ENCODE measurements around the gene FUT1.
A peak's percentile ranks its signal among the peaks of the same experiment; 100 is the strongest.
"Not testable (repeated sequence)": the region's sequence is repeated elsewhere in the genome, so short reads cannot be mapped to it uniquely, and the experiment has no call there.

Gene FUT1

DNA sequence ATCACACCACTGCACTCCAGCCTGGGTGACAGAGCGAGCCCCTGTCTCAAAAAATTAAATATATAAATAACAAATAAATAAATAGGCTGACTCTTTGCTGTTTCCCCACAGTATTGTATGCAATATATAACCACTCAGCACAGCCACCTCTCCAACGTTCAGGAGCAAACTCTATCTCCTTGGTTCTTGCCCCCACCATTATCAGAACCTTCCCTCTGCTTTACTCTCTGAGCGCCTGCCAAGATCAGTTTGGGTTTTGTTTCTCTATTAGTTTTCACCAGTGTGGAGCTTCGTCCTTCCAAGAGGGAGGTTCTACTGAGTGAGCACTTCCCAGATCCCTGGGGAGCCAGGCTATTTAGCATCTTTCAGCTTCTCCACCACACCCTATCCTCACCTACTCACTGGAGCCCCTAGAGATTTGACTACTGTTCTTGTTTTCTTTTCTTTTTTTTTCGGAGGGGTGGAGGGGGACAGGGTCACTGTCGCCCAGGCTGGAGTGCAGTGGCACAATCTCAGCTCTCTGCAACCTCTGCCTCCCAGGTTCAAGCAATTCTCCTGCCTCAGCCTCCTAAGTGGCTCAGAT is 15.8 kb upstream of the FUT1 start:
- DNase-seq = not testable (repeated sequence)

DNA sequence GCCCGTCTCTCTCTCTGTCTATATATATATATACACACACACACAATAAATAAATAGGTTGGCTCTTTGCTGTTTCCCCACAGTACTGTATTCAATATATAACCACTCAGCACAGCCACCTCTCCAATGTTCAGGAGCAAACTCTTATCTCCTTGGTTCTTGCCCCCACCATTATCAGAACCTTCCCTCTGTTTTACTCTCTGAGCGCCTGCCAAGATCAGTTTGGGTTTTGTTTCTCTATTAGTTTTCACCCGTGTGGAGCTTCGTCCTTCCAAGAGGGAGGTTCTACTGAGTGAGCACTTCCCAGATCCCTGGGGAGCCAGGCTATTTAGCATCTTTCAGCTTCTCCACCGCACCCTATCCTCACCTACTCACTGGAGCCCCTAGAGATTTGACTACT is 13.4 kb upstream of the FUT1 start:
- DNase-seq = not testable (repeated sequence)

DNA sequence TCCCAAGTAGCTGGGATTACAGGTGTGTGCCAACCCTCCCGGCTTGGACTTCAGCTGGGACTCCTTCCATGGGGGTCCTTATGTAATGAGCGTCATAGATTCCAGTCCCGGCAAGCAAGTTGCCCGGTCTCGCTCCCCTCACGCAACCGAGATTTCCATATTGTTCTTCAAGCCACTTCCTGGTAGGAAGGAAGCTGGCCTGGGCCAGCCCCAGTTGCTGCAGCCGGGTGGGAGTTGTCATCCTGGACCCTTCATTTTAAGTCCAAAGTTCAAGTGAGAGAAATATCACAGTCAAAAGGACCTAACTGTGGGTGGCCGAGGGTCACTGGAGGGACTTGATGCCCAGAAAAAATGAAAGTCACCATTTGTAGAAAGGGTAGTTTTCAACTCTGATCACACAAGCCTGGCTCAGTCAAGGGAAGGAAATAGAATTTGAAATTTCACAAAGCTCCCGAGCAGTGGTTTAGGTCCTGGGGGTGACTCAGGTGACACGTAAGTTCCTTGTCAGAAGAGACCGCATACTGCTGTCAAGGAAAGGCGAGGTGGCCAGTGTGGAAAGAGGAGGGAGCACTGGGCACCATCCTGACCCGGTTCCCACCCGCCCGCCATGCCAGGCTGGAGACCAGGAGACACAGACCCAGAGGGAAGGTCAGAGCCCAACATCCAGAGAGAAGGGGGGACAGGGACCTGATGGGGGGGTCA is 8.2 kb upstream of the FUT1 start:
- DNase-seq = no peak

DNA sequence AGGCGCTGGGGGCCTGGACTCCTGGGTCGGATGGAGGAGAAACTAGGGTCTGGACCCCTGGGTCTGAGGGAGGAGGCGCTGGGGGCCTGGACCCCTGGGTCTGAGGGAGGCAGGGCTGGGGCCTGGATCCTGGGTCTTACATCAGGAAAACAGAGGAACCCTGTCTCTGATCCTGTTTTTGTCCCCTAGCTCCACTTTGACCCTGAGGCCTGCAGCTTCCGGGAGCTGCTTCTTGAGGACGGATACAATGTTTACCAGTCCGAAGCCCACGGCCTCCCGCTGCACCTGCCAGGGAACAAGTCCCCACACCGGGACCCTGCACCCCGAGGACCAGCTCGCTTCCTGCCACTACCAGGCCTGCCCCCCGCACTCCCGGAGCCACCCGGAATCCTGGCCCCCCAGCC is 5.3 kb upstream of the FUT1 start:
- no peak for DNase-seq

DNA sequence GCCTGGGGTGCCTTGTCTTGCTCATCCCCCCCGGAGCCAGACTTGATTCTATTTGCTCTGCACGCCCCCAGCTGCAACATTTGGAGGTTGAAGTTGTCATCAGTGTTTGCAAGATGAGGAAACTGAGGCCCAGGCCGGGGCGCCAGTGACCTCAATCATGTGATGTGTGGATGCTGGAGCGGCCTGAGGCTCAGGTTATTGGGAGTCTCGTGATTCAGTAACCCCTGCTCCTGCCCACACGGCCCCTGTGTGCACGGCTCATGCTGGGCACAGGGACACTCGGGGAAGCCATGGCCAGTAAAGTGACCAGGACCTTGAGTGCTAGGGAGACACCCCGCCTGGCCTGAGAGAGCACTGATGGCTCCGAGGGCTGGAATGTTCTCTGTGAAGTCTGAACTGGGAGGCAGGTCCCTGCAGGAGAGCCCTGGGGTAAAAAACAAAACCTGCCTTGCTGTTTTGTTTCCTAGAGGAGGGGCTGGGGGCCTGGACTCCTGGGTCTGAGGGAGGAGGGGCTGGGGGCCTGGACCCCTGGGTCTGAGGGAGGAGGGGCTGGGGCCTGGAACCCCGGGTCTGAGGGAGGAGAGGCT is 4.7 kb upstream of the FUT1 start:
- no peak for DNase-seq

DNA sequence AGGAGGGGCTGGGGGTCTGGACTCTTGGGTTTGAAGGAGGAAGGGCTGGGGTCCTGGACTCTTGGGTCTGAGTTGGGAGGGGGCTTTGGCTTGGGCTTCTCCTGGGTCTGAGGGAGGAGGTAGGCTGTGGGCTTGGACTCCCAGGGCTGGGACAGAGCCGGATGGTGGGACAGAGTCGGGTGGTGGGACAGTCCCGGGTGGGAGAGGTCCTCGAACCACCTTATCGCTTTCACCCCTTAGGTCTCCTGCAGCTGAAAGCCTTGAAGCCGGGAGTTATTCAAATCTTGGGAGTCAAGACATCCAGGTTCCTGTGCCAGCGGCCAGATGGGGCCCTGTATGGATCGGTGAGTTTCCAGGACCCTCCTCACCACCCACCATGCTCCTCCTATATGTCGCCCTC is 4.2 kb upstream of the FUT1 start:
- DNase-seq = no peak

DNA sequence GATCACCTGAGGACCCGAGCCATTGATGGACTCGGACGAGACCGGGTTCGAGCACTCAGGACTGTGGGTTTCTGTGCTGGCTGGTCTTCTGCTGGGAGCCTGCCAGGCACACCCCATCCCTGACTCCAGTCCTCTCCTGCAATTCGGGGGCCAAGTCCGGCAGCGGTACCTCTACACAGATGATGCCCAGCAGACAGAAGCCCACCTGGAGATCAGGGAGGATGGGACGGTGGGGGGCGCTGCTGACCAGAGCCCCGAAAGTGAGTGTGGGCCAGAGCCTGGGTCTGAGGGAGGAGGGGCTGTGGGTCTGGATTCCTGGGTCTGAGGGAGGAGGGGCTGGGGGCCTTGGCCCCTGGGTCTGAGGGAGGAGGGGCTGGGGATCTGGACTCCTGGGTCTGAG is 3.8 kb upstream of the FUT1 start:
- DNase-seq = no peak

DNA sequence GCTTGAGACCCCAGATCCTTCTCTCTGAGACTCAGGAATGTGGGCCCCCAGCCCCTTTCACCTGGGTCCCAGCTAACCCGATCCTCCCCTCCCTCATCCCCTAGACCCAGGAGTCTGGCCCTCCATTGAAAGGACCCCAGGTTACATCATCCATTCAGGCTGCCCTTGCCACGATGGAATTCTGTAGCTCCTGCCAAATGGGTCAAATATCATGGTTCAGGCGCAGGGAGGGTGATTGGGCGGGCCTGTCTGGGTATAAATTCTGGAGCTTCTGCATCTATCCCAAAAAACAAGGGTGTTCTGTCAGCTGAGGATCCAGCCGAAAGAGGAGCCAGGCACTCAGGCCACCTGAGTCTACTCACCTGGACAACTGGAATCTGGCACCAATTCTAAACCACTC is 3.3 kb upstream of the FUT1 start:
- no peak for DNase-seq

DNA sequence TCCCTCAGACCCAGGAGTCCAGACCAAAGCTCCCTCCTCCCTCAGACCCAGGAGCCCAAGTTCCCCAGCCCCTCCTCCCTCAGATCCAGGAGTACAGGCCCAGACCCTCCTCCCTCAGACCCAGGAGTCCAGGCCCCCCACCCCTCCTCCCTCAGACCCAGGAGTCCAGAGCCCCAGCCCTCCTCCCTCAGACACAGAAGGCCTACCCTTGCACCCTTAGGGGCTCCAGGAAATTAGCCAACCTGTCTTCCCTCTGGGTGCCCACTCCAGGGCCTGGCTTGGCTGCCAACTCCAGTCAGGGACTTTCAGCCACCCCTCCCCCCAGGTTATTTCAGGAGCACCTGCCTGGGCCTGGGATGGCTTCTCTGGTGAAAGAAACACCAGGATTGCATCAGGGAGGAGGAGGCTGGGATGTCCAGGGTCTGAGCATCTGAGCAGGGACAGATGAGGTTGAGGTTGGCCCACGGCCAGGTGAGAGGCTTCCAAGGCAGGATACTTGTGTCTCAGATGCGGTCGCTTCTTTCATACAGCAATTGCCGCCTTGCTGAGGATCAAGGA is 2.7 kb upstream of the FUT1 start, which contains the start of gene FGF21:
Gene FGF21 (plus strand): TSS at position 441 of the 558 bp plus-strand sequence. CDS start 713 bp downstream, outside the sequence.
- no peak for DNase-seq

DNA sequence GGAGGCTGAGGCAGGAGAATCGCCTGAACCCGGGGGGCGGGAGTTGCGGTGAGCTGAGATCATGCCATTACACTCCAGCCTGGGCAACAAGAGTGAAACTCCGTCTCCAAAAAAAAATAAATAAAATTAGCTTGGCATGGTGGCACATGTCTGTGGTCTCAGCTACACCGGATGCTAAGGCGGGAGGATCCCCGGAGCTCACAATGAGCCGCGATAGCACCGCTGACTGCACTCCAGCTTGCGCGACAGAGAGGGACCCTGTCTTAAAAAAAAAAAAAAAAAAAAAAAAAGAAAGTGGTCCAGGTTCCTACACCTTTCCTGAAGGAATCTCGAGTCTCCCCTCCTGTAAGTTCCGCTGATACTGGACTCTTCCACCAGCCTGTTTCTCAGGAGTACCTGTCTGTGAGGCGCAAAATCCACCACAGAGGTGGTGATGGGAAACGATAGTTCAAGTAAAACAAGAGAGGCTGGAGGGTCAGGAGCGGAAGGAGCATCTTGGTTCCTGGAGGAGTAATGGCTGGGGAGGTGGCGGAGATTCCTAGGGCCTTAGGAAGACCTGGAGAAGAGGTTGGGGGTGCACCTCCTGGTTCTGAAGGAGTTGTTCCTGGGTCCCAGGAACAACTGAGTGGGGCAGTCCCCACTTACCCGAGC is 471 bp downstream of the FUT1 start:
- peak; percentile 37 for DNase-seq

DNA sequence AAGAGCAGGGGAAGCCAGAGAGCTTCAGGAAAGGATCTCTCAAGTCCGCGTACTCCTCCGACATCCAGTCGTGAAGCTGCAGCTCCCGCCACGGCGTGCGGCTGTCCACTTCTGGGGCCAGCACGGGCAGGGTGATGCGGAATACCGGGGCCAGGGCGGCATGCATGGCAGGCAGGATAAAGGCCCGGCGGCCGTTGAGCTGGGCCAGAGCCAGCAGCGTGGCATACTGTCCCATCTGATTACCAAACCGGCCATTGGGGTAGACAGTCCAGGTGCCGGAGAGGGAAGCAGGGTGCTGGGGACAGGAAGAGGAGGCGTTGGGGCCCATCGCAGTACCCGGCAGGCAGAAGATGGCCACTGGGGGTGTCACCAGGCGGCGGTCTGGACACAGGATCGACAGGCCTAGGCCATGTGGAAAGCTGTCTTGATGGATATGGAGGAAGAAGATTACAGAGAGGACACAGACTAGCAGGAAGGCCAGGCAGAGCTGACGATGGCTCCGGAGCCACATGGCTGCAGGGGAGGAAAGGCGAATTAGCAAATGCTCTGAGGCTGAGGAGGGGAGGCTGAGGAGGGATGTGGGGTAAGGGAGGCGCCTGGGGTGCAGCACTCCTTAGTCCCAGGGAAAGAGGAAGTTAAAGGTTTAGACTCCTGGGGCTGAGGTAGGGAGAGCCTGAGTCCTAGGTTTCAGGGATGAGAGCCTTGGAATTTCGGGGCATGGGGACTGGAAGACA is 1.5 kb downstream of the FUT1 start:
- DNase-seq = peak; percentile 26

DNA sequence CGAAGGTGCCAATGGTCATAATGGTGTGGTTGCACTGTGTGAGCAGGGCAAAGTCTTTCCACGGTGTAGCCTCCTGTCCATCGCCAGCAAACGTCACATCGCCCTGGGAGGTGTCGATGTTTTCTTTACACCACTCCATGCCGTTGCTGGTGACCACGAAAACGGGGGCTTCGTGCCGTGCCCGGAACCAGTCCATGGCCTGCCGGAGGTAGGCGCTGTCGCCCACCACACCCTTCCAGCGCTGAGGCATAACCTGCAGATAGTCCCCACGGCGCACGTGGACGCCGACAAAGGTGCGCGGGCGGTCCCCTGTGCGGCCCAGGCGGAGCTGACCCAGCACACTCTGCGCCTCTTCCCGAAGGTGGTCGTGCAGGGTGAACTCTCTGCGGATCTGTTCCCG is 2.1 kb downstream of the FUT1 start:
- no peak for DNase-seq

DNA sequence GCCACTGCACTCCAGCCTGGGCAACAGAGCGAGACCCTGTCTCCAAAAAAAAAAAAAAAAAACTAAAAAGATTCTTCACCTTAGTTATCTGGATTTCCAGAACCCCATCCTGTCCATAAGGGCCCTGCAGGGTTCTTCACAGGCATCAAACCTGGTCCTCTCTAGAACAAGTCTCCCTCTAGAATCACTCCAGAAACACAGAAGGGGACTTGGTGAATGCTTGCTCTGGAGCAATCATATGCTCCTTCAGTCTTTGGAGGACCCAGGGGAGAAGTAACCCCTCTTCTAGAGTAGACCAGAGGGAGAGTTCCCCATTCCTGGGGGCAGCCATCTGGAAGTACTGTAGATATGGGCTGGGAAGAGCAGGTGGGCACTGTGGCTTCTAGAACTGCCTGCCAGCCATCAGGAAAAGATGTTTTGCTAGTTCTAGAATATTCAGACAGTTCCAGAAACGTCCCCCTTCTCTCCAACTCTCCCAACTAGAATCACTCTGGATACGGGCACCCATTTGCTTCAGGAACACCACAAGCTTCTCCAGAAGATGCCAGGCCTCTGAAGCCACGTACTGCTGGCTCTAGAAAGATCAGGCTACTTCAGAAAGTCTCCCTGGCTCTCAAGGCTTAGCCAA is 2.8 kb downstream of the FUT1 start:
- no peak for DNase-seq

DNA sequence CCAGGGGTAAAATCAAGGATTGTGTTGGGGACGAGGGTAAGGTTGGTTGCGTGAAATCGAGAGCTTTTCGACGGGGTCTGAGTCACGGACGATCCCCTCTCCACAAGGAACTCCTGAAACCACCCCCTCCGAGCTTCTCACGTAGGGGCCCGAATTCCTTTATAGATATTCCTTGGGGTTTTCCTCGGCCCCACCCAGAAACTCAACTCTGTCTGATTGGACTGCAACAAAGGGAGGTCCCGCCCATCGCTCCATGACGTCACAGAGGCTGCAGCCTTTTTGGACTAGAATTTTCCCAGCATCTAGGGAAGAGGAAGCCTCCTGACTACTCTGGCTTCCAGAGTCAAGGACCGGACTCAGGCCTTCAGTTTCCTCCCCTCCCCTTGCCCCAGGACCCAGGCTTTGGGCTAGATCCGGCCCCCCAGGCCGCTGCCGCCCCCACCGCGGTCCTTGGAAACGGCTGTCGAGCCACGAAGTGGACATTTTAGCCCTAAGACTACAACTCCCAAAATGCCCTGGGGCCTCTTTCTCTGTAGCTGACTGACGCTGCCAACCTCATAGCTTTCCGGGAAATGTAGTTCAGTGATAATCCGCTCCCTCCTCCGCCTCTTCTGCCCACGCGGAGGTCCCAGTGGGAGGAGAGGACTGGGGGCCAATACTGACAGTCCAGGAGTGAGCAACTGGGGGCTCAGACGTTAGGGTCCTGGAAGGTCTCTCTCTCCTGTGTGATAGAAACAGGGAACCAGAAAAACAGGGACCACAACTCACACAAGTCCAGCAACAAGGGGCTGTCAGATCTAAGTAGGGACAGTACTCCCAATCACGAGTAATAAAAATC is 5.5 kb downstream of the FUT1 start, which contains the start of gene IZUMO1:
Gene IZUMO1 (minus strand): TSS at position 172 of the 838 bp plus-strand sequence. CDS start 1,050 bp downstream, outside the sequence.
- peak; percentile 90 for DNase-seq

DNA sequence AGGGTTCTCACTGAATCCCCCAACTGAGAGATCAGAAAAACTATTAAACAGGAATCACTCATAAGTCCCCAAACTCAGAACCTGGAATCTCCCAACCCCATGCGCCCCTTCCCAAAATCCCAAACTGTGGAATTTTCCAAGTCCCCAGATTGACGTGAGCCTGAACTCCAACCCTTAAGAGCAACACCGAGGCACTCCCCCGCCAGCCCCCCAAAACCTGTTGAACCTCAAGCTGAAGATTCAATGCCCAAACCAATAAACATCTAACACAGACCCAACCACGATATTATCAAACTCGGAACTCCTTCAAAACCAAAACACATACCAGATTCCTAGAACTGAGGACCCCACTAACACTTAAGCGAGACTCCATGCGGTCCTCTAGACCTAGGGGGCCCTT is 6.3 kb downstream of the FUT1 start:
- no peak for DNase-seq

DNA sequence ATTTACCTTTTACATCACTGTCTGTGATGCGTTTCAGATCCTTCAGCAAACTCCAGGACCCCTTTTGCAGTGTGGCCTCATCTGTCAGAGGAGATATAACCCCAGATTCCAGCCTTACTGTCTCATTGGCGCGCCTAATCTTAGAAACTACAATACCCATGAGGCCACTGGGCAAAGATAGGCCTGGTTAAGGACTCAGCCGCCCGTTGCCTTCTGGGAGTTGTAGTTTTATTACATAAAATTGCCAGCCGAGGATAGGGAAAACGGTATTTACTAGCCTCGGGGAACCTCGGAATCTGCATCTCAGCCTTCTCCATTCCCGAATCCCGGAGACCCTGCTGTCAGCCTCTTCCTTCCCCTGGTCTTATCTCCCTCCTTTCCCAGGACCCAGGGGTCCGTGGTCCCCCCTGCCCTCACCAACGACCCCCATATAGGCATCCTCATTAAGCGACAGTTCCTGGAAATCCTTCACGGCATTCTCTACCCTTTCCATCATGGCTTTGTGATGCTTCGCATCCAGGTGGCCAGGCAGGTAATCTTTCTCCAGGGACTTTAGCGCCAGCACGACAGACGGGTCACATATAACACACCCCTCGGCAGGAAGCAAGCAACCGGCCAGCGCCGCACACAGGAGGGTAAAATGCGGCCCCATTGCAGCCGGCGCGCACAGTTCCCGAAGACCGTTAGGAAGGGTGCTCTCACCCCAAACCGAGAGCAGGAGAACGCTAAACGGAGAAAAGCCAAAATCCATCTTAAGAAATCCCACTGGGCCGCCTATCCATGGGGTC is 7.0 kb downstream of the FUT1 start:
- DNase-seq = peak; percentile 73

DNA sequence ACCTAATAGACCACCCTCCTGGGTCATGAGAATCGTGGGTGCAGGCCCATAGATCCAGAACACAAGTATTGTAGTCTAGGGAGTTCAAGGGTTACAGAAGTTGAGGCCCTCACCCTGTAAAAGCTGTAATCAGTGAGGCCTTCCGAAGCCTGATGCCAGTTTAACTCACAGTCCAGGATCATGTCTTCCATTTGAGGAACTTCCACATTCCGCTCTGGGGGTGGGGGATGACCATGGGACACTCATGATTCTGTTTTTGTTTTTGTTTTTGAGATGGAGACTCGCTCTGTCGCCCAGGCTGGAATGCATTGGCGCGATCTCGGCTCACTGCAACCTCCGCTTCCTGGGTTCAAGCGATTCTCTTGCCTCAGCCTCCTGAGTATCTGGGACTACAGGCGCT is 10.3 kb downstream of the FUT1 start:
- DNase-seq = no peak

DNA sequence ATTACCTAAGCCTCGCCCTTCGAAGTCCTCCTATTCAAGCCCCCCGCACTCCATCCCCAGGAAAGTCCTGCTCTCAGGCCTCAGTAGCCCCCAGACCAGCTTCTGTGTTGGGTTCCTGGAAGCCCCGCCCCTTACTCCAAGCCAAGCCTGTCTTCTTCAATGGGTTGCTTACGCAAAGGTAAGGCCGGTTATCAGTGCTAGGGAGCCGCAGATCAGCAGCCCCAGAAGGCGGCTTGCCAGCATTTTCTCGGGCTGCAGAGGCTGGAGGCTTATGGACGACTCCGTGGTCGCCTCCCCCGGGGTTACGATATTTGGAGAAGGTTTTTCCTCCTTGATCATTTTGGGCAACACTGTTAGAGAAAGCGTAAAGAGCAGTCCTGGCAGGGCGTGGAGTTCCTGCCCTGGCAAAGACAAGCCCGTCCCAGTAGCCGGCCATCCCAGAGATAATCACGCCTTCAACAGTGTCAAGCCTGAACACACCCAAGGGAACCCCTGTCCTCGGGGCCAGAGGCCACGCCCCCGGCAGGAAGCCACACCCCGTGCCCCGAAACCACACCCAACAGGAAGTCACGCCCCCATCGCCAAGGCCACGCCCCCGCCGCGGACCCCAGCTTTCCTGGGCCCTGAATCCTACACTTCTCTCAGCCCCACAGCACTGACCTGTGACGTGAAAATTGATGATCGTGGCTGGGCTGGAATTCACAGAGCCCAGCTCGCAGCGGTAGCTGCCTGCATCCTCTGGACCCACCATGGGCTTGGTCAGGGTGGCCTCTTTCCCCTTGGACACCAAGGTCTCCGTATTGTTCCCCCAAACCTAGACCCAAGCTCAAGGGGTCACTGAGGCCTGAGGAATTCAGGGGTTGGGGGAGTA is 11.1 kb downstream of the FUT1 start:
- DNase-seq = no peak
